PC-9 (cell line): Measurements from ENCODE around the gene TEP1. TPM values are rescaled to one million over a fixed set of nuclear protein-coding genes. Genes with fewer than 3 reads are reported as not detected.

ENCODE experiments used
- BruUV-seq: library from RNA; stranded (reverse); fragments of 400-500 nt; replicated peaks from 2 replicates; lab custom pipeline; 2021; lab: Mats Ljungman, UMichigan
- CTCF ChIA-PET: fragments of 300-600 bp; sonication (Branson Sonifier 250); formaldehyde crosslinking; loops from one replicate; lab custom pipeline; 2022; ENCODE audit warnings: antibody characterized with exemption; lab: Charles Lee
- POLR2A ChIA-PET: fragments of 300-600 bp; sonication (Branson Sonifier 250); formaldehyde crosslinking; loops from one replicate; lab custom pipeline; 2022; ENCODE audit warnings: antibody characterized with exemption; ENCODE audit not compliant: unreplicated experiment; lab: Charles Lee
- DNase-seq, 2 experiments: peaks; one replicate each; pipeline versions ENCODE4 v3.0.0 to v3.0.0-alpha.2; 2015 to 2022; ENCODE audit warnings: mixed read lengths in 1 of 2
- H2AFZ ChIP-seq: fragments of 200-600 bp; sonication (generic); 2 replicates; pipeline ENCODE4 v1.8.1; 2017; ENCODE audit warnings: antibody characterized with exemption
- H3F3A ChIP-seq: fragments of 200-600 bp; sonication (generic); 2 replicates; pipeline ENCODE4 v1.8.1; 2017; ENCODE audit warnings: antibody characterized with exemption, mild to moderate bottlenecking, low read depth; ENCODE audit not compliant: insufficient read depth
- H3K27ac ChIP-seq: fragments of 200-600 bp; sonication (generic); 2 replicates; pipeline ENCODE4 v1.6.1; 2016; ENCODE audit warnings: mixed run types
- H3K27me3 ChIP-seq: fragments of 200-600 bp; sonication (generic); 2 replicates; pipeline ENCODE4 v1.6.1; 2016; ENCODE audit warnings: low read depth, mixed run types; ENCODE audit not compliant: insufficient read depth
- H3K36me3 ChIP-seq: fragments of 200-600 bp; sonication (generic); 2 replicates; pipeline ENCODE4 v1.6.1; 2016; ENCODE audit warnings: low read depth, mixed run types
- H3K4me1 ChIP-seq: fragments of 200-600 bp; sonication (generic); replicated peaks from 2 replicates; pipeline ENCODE4 v1.6.1; 2016; ENCODE audit warnings: mixed run types; ENCODE audit not compliant: insufficient read depth
- H3K4me2 ChIP-seq: fragments of 200-600 bp; sonication (generic); 2 replicates; pipeline ENCODE4 v1.6.1; 2017; ENCODE audit warnings: mixed run types
- H3K4me3 ChIP-seq: fragments of 200-600 bp; sonication (generic); 2 replicates; pipeline ENCODE4 v1.6.1; 2016; ENCODE audit warnings: mixed run types
- H3K79me2 ChIP-seq: fragments of 200-600 bp; sonication (generic); 2 replicates; pipeline ENCODE4 v1.6.1; 2017; ENCODE audit warnings: low read depth, mixed run types
- H3K9me2 ChIP-seq: fragments of 200-600 bp; sonication (generic); 2 replicates; pipeline ENCODE4 v1.8.1; 2017; ENCODE audit warnings: mild to moderate bottlenecking; ENCODE audit not compliant: insufficient read depth
- H3K9me3 ChIP-seq: fragments of 200-600 bp; sonication (generic); 2 replicates; pipeline ENCODE4 v1.8.1; 2016; ENCODE audit warnings: low read depth; ENCODE audit not compliant: insufficient read depth
- H4K20me1 ChIP-seq: fragments of 200-600 bp; sonication (generic); 2 replicates; pipeline ENCODE4 v1.8.1; 2017; ENCODE audit not compliant: insufficient read depth
- EZH2 ChIP-seq: fragments of 200-600 bp; sonication (generic); IDR thresholded peaks from 2 replicates; pipeline ENCODE4 v1.8.0; 2017; ENCODE audit warnings: antibody characterized with exemption, low read depth
- intact Hi-C: fragments of 100-400 bp; cut with micrococcal nuclease; formaldehyde crosslinking; loops from one replicate; pipeline ENCODE4 v1.10.0; 2022; ENCODE audit not compliant: unreplicated experiment
- total RNA-seq: library from RNA; stranded (reverse); gene quantifications from 2 replicates; pipeline ENCODE4 v1.2.3, GENCODE V29; 2021
- TF ChIP-seq, protein P1 (sequence below): fragments of 200-600 bp; sonication (generic); conservative IDR thresholded peaks from 2 replicates; pipeline ENCODE4 v1.6.1; 2017; ENCODE audit warnings: mixed run types, antibody characterized with exemption, mild to moderate bottlenecking, moderate library complexity

Gene TEP1
- total RNA-seq, 1 experiment from 2014 or later: 20.4 TPM

GRCh38 chr14:20440465-20440864, 27.2 kb upstream of the TEP1 start:
- H3F3A ChIP-seq: no peaks in the 10 kb centered on the region
- no peaks in the 10 kb centered on the region for H3K9me3 ChIP-seq
- H3K9me2 ChIP-seq: no peaks in the 10 kb centered on the region
- no peak overlapping the region for H3K27ac ChIP-seq
- no peaks in the 10 kb centered on the region; the same call in 1 of the 2 replicates for H3K27me3 ChIP-seq
- H3K4me1 ChIP-seq: no peaks in the 10 kb centered on the region
- H3K4me2 ChIP-seq: no peak overlapping the region
- H2AFZ ChIP-seq: no peak overlapping the region
- no peak for DNase-seq
- CTCF ChIA-PET: no interaction called here
- BruUV-seq: no TSS peak
- TF ChIP-seq, protein P1, sequence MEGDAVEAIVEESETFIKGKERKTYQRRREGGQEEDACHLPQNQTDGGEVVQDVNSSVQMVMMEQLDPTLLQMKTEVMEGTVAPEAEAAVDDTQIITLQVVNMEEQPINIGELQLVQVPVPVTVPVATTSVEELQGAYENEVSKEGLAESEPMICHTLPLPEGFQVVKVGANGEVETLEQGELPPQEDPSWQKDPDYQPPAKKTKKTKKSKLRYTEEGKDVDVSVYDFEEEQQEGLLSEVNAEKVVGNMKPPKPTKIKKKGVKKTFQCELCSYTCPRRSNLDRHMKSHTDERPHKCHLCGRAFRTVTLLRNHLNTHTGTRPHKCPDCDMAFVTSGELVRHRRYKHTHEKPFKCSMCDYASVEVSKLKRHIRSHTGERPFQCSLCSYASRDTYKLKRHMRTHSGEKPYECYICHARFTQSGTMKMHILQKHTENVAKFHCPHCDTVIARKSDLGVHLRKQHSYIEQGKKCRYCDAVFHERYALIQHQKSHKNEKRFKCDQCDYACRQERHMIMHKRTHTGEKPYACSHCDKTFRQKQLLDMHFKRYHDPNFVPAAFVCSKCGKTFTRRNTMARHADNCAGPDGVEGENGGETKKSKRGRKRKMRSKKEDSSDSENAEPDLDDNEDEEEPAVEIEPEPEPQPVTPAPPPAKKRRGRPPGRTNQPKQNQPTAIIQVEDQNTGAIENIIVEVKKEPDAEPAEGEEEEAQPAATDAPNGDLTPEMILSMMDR: no peak
- no peak for TF ChIP-seq EZH2
- H3K79me2 ChIP-seq: no peaks in the 10 kb centered on the region
- no peaks in the 10 kb centered on the region for H3K36me3 ChIP-seq
- H3K4me3 ChIP-seq: no peak overlapping the region
- intact Hi-C loops: no loop called here
- POLR2A ChIA-PET: no interaction called here
- H4K20me1 ChIP-seq: no peaks in the 10 kb centered on the region

- Histone ChIP-seq H3F3A (no peaks in the 10 kb centered on the region), H3K4me2 (no peak overlapping the region), H3K9me3 (no peaks in the 10 kb centered on the region), H3K79me2 (no peaks in the 10 kb centered on the region), H3K36me3 (no peaks in the 10 kb centered on the region), H2AFZ (no peak overlapping the region), H3K4me1 (no peaks in the 10 kb centered on the region), H3K4me3 (no peak overlapping the region), H3K27ac (no peak overlapping the region), H4K20me1 (no peaks in the 10 kb centered on the region), H3K27me3 (no peaks in the 10 kb centered on the region; the same call in 1 of the 2 replicates), H3K9me2 (no peaks in the 10 kb centered on the region)
- DNase-seq: no peak
- BruUV-seq: no TSS peak
- intact Hi-C loops: no loop called here
- ChIA-PET POLR2A (no interaction called here), CTCF (no interaction called here)
- no peak for TF ChIP-seq EZH2
- TF ChIP-seq, protein P1: no peak
Measured at GRCh38 chr14:20438664-20439063, 25.4 kb upstream of the TEP1 start.

DNA sequence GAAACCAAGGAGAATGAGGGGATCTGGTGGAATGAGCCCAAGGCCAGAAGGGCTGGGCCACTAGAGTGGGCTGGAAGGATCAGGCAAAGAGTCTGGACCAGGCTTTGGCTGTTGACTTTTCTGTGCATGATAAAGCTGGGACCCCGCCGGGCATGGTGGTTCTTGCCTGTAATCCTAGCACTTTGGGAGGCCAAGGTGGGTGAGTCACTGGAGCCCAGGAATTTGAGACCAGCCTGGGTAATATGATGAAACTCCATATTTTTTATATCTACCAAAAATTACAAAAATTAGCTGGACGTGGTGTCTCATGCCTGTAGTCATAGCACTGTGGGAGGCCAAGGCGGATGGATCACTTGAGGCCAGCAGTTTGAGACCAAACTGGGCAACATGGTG, 23.1 kb upstream of the TEP1 start:
- Histone ChIP-seq H3K27me3 (no peaks in the 10 kb centered on the region; the same call in 1 of the 2 replicates), H3K4me1 (no peaks in the 10 kb centered on the region), H3F3A (no peaks in the 10 kb centered on the region), H4K20me1 (no peaks in the 10 kb centered on the region), H3K9me2 (no peaks in the 10 kb centered on the region), H2AFZ (no peak overlapping the region), H3K79me2 (no peaks in the 10 kb centered on the region), H3K4me2 (no peak overlapping the region), H3K9me3 (no peaks in the 10 kb centered on the region), H3K4me3 (no peak overlapping the region), H3K27ac (no peak overlapping the region), H3K36me3 (no peaks in the 10 kb centered on the region)
- no peak for DNase-seq
- intact Hi-C loops: no loop called here
- POLR2A ChIA-PET: no interaction called here
- TF ChIP-seq, protein P1: no peak
- no peak for TF ChIP-seq EZH2
- no TSS peak for BruUV-seq
- CTCF ChIA-PET: interaction anchor here (0.6 kb wide), 1 partner anchor 262 kb away, joined by 4 read pairs; no protein-coding TSS in a partner anchor
